ENCODE measurements around the gene KRTAP4-7.
"Not testable (repeated sequence)": the region's sequence is repeated elsewhere in the genome, so short reads cannot be mapped to it uniquely, and the experiment has no call there.

The KRTAP4-7 gene

DNA sequence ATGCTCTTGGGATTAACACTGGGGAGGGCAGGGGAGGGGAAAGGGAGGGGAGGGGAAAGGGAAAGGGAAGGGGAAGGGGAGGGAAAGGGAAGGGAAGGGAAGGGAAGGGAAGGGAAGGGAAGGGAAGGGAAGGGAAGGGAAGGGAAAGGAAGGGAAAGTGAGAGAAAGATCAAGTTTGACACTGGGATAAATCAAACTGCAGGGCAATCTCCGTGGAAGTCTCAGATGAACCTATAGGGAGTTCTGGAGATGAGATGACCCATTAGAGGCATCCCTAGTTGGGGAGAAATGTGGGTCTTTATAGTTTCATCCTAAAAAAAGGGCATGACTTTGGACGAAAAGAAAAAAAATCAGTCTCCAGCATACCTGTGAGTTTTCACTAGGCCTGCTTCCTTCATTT is 37.8 kb downstream of the KRTAP4-7 start:
- no peak for DNase-seq (ENCODE audit: low read depth)
- TF ChIP-seq, protein P1, sequence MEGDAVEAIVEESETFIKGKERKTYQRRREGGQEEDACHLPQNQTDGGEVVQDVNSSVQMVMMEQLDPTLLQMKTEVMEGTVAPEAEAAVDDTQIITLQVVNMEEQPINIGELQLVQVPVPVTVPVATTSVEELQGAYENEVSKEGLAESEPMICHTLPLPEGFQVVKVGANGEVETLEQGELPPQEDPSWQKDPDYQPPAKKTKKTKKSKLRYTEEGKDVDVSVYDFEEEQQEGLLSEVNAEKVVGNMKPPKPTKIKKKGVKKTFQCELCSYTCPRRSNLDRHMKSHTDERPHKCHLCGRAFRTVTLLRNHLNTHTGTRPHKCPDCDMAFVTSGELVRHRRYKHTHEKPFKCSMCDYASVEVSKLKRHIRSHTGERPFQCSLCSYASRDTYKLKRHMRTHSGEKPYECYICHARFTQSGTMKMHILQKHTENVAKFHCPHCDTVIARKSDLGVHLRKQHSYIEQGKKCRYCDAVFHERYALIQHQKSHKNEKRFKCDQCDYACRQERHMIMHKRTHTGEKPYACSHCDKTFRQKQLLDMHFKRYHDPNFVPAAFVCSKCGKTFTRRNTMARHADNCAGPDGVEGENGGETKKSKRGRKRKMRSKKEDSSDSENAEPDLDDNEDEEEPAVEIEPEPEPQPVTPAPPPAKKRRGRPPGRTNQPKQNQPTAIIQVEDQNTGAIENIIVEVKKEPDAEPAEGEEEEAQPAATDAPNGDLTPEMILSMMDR (IDR thresholded peaks at IDR 0.05; ENCODE audit: control insufficient read depth, insufficient read depth, low read depth, low read length, missing control alignments): no peak
- H3K4me3 ChIP-seq (ENCODE audit: control insufficient read depth, low read depth, low read length): no peak overlapping the region

DNA sequence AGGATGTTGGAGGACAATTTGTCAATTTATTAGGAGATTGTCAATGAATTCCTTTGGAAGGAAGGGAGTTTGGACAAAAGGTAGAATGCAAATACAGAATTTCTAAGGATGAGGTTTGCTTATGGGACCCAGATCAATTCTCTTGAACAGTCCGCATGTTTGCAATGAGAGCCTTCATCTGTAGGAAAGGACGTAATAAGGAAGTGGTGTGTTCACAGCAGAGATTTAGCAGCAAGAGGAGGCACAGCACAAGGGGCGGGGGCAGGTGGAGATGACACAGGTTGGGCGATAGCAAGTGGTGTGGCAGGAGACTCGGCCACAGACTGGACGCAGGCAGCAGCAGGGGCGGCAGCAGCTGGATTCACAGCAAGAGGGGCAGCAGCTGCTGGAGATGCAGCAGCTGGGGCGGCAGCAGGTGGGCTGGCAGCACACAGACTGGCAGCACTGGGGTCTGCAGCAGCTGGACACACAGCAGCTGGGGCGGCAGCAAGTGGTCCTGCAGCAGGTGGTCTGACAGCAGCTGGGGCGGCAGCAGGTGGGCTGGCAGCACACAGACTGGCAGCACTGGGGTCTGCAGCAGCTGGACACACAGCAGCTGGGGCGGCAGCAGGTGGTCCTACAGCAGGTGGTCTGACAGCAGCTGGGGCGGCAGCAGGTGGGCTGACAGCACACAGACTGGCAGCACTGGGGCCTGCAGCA is 39.5 kb downstream of the KRTAP4-7 start:
- not testable (repeated sequence) for H3K4me3 ChIP-seq (ENCODE audit: control insufficient read depth, low read depth, low read length); DNase-seq (ENCODE audit: low read depth)

DNA sequence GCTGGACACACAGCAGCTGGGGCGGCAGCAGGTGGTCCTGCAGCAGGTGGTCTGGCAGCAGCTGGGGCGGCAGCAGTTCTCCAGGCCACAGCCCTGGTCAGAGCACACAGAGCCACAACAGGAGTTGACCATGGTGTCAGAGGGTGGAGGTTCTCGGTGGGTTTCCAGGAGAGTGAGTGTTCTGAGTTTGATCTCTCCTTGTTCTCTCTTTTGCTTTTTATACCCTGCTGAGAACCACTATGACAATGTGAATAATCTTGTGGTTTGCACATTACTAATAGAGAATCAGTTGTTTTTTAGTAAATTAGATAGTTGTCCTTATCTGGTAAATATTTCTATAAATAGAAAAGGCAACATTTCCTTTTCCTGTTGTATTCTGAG is 40.0 kb downstream of the KRTAP4-7 start, which contains the start of gene KRTAP4-12:
TSS of gene KRTAP4-12 (minus strand) at position 192 of the 381 bp plus-strand sequence. CDS start at position 132, 60 bp downstream.
- not testable (repeated sequence) for H3K4me3 ChIP-seq (ENCODE audit: control insufficient read depth, low read depth, low read length); DNase-seq (ENCODE audit: low read depth)

DNA sequence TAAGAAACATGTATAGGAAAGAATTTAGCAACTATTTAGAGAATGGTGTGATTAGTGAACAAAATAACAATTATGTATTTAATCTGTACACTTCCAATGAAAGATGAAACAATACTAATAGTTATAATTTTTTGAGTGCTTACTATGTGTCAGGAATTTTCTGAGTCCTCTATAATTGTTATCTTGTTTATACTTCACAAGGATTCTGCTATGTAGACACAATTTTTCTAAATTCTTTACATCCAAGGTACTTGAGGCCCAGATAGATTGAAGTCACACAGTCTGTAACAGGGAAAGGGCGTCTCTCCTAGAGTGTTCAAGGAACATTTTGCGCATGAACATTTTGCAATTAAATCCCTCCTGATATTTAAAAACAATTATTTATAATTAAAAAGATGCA is 41.1 kb downstream of the KRTAP4-7 start:
- TF ChIP-seq, protein P1 (IDR thresholded peaks at IDR 0.05; ENCODE audit: control insufficient read depth, insufficient read depth, low read depth, low read length, missing control alignments): no peak
- no peak for DNase-seq (ENCODE audit: low read depth)
- H3K4me3 ChIP-seq (ENCODE audit: control insufficient read depth, low read depth, low read length): no peak overlapping the region

DNA sequence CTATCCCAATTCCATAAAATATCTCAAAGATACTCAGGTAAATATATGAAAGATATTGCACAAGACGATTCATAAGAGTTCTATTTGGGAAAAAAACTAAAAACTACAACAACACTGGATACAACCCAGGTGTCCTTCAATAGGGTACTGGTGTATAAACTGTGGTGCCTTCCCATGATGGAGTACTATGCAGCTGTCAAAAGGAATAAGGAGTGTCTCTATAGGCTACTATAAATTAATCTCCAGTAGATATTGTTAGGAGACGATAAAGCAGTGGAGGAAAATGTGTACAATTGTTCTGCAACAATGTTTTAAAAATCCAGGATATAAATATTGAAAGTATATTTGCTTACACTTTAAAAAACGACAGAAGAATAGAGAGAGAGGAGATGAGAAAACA is 42.5 kb downstream of the KRTAP4-7 start:
- DNase-seq (ENCODE audit: low read depth): no peak
- no peak overlapping the region for H3K4me3 ChIP-seq (ENCODE audit: control insufficient read depth, low read depth, low read length)
- TF ChIP-seq, protein P1 (IDR thresholded peaks at IDR 0.05; ENCODE audit: control insufficient read depth, insufficient read depth, low read depth, low read length, missing control alignments): no peak

DNA sequence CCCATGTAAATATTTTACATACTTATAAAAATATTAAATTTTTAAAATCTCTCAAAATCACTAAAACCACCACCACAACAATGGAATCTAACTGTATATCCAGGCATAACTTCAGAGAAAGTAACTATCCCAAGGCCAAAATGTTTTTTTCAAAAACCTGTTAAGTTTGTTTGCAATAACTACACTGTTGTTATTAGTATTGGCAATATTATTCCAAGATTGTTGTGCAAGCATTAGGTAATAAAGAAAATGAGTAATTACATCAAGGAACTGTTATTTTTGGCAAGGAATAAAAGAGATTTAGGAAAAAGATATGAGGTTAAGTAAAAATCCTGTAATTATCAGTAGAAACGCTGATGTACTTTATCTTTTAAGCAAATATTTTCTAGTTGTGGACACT is 43.4 kb downstream of the KRTAP4-7 start:
- no peak overlapping the region for H3K4me3 ChIP-seq (ENCODE audit: control insufficient read depth, low read depth, low read length)
- TF ChIP-seq, protein P1 (IDR thresholded peaks at IDR 0.05; ENCODE audit: control insufficient read depth, insufficient read depth, low read depth, low read length, missing control alignments): no peak
- no peak for DNase-seq (ENCODE audit: low read depth)

DNA sequence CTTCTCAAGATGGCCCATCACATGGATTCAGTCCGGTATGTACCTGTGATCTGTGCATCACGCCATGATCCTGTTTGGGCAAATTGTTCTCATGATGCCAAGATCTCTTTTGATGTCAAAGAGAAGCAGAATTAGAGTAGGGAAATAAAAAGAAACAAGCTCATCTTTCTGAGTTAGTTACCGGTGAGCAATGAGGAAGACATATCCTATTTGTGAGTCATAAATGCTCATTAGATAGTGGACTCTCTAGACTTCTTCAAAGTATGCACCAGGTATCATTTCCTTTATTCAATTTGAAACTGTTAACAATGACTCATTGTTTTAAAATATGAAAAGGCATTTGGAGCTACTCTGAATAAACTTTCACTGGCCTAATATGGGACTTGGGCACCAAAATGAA is 48.0 kb downstream of the KRTAP4-7 start:
- H3K4me3 ChIP-seq (ENCODE audit: control insufficient read depth, low read depth, low read length): no peak overlapping the region
- TF ChIP-seq, protein P1 (IDR thresholded peaks at IDR 0.05; ENCODE audit: control insufficient read depth, insufficient read depth, low read depth, low read length, missing control alignments): no peak
- no peak for DNase-seq (ENCODE audit: low read depth)
